ENCODE data around the gene TATDN2.

TATDN2 gene, protein sequence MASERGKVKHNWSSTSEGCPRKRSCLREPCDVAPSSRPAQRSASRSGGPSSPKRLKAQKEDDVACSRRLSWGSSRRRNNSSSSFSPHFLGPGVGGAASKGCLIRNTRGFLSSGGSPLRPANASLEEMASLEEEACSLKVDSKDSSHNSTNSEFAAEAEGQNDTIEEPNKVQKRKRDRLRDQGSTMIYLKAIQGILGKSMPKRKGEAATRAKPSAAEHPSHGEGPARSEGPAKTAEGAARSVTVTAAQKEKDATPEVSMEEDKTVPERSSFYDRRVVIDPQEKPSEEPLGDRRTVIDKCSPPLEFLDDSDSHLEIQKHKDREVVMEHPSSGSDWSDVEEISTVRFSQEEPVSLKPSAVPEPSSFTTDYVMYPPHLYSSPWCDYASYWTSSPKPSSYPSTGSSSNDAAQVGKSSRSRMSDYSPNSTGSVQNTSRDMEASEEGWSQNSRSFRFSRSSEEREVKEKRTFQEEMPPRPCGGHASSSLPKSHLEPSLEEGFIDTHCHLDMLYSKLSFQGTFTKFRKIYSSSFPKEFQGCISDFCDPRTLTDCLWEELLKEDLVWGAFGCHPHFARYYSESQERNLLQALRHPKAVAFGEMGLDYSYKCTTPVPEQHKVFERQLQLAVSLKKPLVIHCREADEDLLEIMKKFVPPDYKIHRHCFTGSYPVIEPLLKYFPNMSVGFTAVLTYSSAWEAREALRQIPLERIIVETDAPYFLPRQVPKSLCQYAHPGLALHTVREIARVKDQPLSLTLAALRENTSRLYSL

DNA sequence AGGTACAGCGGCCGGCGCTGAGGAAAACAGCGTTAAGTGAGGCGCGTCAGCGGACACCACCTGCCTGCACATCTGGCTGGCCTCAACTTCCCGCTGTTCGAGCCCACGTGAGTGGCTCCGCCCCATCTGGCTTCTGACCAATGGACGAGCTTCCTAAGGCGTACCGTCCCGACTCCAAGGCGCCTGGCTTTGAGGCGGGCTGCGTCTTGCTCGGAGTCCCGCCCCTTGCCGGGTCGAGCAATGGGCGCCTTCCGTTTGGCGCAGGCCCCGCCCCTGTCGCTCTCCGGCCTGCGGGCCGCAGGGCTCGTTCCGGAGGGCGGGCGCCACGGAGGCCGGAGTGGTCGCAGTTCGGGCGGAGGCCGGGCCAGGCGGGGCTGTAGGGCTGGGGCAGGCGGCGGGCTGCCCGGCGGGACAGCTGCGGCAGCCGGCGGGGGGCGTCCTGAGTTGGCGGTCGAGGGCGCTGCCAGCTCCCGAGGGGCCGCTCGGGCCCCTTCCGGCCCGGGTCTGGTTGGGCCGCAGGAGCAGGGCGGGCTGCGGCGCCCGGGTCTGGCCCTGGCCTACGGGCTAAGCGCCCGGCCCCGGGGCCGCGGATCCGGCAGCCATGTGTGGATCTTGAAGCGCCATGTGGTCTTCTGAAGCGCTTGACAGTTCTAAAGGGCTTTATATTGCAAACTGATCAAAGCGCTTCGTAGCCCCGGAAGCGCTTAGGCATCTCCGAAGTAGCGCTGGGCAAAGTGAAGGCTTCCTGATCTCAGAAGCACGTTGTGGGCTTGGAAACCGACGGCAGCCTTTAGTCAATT is at the start of gene TATDN2:
Gene TATDN2, plus strand, starts transcription at position 276 of the 800 bp plus-strand sequence. CDS start 742 bp downstream, outside the sequence.
- peak; percentile 94 for DNase-seq (ENCODE audit: low spot score)

DNA sequence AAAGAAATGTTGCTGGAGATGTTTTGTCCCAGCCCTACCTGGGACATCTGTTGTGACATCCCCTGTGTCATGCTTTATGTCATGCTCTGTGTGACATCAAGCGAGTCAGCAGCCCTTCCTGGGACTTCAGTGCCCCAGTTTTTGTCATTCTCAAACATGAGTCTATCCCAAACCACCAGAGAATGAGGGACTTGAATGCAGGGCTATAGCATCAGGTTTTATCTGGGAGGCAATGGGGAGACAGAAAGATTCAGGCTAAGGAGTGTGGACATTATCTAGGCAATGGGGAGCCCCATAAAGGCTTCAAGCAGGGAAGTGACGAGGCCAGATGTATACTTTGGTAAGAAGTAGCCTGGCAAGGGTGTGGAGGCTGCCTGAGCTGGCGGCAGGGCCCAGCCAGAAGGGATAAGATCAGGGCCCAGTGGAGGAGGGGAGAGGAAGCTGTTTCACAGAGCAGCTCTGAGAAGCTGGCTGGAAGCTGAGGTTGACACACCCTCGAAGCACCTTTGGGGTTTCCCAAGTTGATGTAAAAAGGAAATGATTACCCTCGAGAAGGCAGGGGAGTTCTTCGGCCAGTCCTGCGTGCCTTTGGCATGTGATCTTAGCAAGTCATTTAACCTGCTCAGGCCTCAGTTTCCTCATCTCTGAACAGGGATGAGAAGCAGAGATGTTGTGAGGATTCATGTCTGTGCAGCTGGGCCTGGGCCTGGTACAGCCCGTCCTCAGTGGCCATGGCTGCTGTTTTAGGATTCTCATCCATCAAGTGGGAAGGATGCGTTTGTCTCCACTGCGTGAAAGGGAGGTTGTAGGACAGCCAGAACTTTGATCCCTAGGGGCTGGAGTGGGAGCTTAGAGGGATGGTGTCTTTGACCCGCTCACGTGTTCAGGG is 49.3 kb upstream of the TATDN2 start:
- DNase-seq (ENCODE audit: low spot score), result no peak

DNA sequence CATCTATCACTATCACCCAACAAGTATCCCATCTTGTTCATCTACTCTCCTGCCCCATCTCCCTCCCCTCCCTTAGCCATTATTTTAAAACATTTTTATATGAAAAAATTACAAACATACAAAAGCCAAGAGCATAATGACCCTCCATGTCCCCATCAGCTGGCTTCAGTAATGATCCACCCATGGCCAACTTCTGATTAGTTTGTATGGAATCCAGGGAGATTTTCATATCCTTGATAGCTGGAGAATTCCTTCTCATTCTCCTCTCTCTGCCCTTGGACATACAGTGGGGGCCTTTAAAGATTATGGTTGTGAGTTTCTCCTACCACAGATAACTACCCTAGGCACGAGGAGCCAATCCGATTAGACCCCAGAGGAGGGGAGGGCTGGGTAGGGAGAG is 43.3 kb upstream of the TATDN2 start:
- no peak for DNase-seq (ENCODE audit: low spot score)

DNA sequence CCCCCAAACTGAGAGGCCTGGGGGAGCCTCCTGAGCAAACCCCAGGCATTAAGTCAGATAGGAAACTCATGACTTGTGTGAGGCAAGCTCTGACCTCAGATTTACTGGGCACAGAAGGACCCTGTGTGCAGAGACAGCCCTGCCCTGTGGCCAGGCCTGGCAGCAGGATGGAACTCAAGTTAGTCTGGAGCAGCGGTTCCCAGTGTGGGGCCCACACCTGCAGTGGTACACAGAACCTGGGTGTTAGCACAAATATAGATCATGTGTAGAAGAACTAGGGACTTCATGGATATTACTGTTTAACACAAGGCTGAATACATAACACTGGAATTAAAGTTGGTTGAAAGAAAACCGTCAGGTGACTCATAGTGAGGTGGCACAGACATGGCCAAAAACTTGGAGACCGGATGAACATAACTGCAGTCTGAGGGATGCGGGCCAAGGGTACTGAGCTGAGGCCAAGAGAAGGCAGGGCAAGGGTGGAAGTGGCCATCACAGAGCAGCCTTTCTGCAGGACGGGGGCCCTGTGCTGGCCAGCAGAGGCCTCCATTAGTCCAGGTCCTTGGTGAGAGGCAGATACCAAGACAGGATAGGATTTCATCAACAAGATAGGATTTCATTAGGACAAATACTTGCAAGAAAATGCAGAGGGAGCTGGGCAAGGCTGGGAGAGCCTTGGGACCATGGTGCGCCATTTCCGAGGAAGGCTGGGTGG is 42.7 kb upstream of the TATDN2 start:
- DNase-seq (ENCODE audit: low spot score), result no peak

DNA sequence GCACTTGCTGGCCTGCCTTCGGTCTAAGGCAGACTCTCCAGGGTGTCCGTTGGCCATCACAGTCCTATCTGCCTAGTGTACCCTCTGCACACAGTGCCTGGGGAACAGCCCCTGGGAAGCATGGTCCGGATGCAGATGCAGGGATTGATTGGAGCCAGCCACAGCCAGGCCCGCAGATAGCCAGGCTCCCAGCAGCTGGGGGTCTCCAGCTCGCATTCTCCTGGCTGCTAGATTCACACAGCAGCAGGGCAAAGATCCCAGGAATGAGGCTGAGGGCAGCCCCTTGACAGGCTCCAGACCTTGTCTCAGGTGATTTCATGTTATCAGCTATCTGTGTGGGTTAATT is 42.1 kb upstream of the TATDN2 start:
- DNase-seq (ENCODE audit: low spot score), result no peak

DNA sequence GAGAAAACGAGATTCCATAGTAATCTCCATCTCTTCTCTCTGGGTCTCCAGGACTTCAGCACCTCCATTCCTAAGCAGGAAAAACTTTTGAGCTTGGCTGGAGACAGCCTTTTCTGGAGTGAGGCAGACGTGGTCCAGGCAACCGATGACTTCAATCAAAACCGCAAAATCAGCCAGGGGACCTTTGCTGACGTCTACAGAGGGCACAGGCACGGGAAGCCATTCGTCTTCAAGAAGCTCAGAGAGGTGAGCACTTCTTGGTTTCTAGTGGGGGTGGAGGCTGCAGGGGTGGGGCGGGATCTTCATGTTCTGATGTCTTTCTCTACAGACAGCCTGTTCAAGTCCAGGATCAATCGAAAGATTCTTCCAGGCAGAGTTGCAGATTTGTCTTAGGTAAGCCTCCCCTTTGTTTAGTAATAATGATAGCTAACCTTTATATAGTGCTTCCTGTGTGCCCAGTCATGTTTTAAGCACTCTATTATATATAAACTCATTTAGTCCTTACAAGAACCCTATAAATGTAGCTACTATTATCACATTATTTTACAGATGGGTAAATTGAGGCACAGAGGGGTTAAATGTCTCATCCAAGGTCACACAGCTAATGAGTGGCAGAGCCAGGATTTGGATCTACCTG is 35.0 kb upstream of the TATDN2 start:
- DNase-seq (ENCODE audit: low spot score), result no peak

DNA sequence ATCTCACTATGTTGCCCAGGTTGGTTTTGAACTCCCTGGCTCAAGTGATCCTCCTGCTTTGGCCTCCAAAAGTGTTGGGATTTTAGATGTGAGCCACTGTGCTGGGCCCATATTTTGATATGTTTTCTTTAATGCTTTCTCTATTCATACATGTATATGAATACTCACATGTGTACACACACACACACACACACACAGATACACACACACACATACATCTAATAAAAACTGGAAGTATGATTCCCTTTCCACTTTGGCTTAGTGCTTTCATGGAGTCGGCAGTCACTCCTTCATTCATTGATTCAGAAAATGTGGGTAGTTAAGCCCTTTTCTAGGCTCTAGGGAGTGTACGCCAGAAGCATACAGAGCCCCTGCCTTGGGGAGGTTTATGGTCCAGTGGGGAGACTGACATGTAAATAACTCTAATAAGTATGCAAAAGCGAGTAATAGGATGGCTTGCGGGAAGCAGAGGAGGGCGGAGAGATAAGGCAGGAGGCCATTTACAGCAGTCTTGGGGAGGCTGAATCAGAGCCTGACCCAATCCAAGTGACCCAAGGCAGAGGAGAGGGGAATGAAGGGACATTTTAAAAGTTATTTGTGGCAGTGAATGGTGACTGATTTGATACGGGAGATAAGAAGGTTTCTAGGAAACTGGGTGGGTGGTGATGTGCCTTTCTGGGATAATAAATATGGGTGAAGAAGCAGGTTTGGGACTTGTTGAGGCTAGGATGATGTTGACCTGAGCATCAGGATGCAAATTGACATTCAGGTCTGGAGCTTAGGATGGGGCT is 32.5 kb upstream of the TATDN2 start:
- DNase-seq (ENCODE audit: low spot score), result no peak

DNA sequence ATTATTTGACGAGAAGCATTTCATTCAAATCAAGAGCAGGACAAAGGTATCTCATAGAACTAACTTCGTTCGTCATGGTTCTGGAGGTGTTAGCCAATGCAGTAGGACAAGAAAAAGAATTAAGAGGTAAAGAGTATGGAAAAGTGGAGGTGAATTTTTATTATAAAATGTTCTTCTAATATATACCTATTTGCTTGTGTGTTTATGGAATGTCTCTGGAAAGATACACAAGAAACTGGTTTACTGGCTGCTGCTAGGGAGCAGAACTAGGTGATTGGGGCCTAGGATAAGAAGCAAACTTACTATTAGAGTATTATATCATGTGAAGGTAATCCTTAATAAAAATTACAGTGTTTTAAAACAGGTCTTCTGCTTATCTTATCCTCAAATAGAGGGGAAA is 30.9 kb upstream of the TATDN2 start:
- no peak for DNase-seq (ENCODE audit: low spot score)

DNA sequence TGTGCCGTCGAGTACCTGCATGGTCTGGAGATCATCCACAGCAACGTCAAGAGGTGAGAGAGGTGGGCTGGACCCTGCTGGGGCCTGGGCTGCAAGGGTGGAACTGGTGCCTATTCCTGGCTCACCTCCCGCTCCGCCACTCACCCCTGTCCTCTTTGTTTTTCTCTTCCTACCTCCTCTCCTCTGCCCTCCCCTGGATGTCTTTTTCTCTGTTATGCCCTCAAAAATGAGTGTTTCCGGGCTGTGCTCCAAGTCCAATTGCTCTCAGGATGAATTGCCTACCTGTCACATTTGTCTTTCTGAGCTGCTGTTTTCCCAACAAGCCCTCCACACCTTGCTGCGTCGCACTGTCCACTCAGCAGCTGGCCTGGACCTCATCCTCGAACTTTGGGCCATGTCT is 28.5 kb upstream of the TATDN2 start:
- DNase-seq (ENCODE audit: low spot score), result no peak

DNA sequence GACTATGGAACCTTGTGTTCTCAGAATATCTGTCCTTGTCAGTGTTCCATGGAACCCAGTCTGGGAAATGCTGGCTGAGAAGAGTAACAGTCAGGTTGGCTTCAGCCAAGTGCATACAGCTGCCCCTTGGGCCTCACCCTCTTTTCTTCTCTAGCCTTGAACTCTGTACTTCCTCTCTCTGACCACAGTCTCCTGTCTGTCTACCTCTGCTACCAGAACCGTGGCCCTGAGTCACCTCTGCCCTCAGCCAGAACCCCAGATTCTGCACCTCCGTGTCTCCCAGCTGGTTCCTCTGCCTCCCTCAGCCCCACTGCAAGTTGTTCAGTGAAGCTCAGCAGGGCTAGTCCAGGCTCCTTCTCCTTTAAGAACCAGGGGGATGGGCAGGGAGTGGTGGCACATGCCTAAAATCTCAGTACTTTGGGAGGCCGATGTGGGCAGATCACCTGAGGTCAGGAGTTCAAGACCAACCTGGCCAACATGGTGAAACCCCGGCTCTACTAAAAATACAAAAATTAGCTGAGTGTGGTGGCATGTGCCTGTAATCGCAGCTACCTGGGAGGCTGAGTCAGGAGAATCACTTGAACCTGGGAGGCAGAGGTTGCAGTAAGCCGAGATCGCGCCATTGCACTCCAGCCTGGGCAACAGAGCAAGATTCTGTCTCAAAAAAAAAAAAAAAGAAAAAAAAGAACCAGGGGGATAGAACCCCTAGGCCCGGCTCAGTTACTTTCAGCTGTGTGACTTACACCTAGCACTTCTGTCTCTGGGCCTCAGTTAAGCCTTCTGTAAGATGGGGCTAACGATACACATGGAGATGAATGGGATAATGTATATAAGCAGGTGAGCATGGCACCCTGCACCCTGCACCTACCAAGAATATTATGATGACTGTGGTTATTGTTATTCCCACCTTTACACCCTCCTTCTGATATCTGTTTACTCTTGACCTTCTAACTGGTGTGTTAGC is 24.3 kb upstream of the TATDN2 start:
- no peak for DNase-seq (ENCODE audit: low spot score)

DNA sequence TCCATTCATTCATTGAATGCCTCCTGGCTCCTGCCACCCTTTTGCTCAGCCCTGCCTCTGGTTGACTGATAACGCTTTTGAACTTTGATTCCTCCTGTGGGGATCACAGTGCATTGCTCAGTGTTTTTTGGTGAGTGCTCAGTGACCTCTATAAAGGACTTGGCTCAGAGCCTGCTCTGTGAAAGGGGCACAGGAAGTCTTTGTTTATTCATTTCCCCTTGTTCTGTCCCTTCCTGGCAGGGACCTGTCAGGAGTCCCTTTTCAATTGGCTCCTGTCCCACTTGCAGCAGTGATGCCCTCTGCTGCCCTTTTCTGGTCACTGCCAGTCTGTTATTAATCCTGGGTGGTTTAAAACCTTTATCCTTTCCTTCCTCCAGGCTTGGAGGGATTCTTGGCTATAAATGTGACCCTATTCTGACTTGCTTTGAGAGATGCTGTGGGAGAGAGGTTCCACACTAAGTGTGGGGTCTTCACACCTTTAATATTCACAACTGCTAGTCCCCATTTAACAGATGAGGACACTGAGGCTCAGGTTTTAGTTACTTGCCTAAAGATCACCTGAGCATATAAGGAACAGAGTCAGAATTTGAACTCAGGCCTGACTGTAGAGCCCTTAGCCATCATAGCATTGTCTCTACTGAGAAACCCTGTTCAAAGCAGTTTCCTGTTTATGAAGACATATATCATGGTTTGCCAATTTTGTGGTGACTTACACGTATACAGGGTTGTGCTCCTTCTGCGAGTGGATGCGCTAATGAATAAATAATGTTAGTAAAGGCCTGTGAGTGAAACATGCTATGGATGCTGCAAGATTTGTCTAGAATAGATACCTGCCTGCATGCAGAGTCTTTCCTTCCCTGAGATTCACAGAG is 23.2 kb upstream of the TATDN2 start:
- peak; percentile 79 for DNase-seq (ENCODE audit: low spot score)

DNA sequence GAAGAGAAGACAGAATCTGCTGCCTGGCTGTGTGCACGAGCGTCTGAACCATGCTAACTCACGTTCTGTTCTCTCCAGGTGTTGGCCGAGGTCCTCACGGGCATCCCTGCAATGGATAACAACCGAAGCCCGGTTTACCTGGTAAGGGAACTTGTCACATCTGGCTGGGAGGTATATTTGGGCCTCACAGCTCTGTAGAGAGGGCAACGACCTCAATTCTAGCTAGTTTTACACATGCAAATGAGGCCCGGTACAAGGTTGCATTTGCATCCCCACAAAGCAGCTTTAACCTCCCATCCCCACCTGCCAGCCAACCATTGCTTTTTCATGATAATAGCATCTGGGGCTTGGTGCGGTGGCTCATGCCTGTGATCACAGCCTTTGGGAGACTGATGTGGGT is 22.0 kb upstream of the TATDN2 start:
- DNase-seq (ENCODE audit: low spot score), result no peak

DNA sequence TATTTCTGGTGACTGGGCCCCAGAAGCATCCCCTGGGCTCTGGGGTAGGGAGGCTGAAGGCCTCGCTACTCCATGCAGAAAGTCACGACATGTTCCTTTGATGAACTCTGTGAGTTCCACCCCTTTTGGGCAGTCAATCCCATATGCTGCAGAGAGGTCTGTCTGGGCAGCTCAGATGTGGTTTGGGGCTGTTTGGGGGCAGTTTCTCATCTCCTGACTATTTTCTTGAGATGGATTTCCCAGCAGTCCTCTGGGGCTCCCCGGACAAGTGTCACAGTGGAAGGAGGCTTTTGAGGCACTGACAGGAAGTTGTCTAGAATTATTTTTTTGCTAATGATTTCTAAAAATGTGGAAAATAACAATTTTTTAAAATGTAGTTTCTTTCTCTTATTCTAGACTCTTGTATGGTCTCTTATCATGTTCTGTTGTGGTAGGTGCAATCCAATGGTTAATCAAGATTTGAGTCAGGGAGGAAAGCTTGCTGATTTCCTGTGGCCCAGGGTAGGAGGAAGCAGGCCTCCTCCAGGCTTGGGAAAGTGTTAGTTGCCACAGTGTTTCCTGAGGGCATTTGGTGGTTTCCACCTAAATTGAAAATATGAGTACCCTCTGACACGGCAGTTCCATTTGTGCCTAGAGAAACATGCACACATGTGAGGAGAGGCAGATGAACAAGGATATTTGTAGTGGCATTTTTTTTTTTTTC is 19.9 kb upstream of the TATDN2 start:
- DNase-seq (ENCODE audit: low spot score), result no peak

DNA sequence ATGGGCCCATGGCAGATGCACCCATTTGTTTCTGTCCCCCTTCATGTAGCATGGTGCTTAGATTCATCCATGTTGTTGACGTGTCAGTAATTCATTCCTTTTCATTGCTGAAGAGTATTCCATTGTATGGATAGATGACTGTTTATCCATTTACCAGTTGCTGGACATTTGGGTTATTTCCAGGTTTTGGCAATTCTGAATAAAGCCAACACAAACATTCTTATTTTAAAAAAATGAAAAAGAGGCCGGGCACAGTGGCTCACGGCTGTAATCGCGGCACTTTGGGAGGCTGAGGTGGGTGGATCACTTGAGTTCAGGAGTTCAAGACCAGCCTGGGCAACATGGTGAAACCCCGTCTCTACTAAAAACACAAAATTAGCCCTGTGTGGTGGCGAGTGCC is 18.7 kb upstream of the TATDN2 start:
- DNase-seq (ENCODE audit: low spot score), result no peak

DNA sequence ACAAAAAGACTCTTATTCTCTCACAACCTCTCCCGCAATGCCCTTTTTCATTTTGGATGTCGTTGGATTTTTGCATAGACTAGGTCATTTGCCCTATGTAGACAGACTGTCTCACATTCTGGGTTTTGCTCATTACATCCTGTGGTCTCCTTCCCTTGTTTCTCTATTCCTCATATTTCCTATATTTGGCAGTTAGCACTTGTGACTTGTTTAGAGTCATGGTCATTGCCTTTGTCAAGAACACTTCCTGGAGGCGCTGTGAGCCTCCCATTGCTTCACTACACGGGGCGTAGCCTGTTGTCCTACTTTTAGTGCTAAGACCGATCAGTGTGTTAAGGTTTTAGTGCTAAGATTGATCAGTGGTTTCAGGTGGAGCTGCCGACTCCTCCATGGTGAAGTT is 16.1 kb upstream of the TATDN2 start:
- DNase-seq (ENCODE audit: low spot score), result no peak

DNA sequence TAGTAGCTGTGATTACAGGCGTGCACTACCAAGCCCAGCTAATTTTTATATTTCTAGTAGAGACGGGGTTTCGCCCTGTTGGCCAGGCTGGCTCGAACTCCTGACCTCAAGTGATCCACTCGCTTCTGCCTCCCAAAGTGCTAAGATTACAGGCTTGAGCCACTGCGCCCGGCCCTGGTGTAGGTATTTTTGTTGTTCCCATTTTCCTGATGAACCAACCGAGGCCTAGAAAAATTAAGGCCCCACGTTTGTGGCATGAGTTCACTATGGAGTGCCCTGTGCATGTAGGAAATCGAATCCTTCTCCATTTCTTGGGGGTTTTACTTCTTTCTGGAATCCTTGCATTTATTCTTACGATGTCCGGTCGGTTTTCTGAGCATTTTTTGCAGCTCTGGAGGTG is 14.3 kb upstream of the TATDN2 start:
- DNase-seq (ENCODE audit: low spot score), result no peak

All from putamen (tissue), 1 donor.